CD14-positive monocyte (primary cell): Measurements from ENCODE around the gene ANKRD65. TPM values are rescaled to one million over a fixed set of nuclear protein-coding genes. Genes with fewer than 3 reads are reported as not detected.
A peak's percentile ranks its signal among the peaks of the same experiment; 100 is the strongest.

ENCODE experiments used
- DNase-seq, 3 donors: peaks; one replicate each; pipeline ENCODE4 v3.0.0-alpha.2; 2011 to 2022
- H2AFZ ChIP-seq: 2 replicates; pipeline ENCODE4 v1.6.0; 2012; ENCODE audit warnings: mild to moderate bottlenecking, low read depth, low read length, inconsistent platforms; ENCODE audit not compliant: insufficient read depth, poor library complexity, severe bottlenecking
- H3K27ac ChIP-seq, 2 donors: 1 replicate in 1 of 2; 2 replicates in 1 of 2; pipeline ENCODE4 v1.5.1; 2012 to 2013; ENCODE audit warnings: low read length in 2 of 2, control low read depth in 1 of 2, inconsistent platforms in 1 of 2, low read depth in 1 of 2, mild to moderate bottlenecking in 1 of 2
- H3K27me3 ChIP-seq, 2 donors: one replicate each; pipeline versions ENCODE4 v1.6.0 to v1.6.1; 2011 to 2013; ENCODE audit warnings: low read length in 2 of 2; ENCODE audit not compliant: control insufficient read depth in 2 of 2, insufficient read depth in 2 of 2
- H3K36me3 ChIP-seq, 2 donors: replicated peaks in 1 of 2; 1 replicate in 1 of 2; 2 replicates in 1 of 2; pipeline versions ENCODE4 v1.5.1 to v1.6.1; 2012 to 2013; ENCODE audit warnings: low read length in 2 of 2, control low read depth in 1 of 2, inconsistent platforms in 1 of 2, mild to moderate bottlenecking in 1 of 2; ENCODE audit not compliant: insufficient read depth in 2 of 2, control insufficient read depth in 1 of 2
- H3K4me1 ChIP-seq, 2 donors: 1 replicate in 1 of 2; 2 replicates in 1 of 2; pipeline versions ENCODE4 v1.5.1 to v1.6.1; 2012 to 2013; ENCODE audit warnings: low read length in 2 of 2, control low read depth in 1 of 2, inconsistent platforms in 1 of 2, mild to moderate bottlenecking in 1 of 2, moderate library complexity in 1 of 2; ENCODE audit not compliant: insufficient read depth in 2 of 2, control insufficient read depth in 1 of 2
- H3K4me2 ChIP-seq: replicated peaks from 2 replicates; pipeline ENCODE3; 2012; ENCODE audit warnings: low read length, moderate library complexity, mild to moderate bottlenecking; ENCODE audit not compliant: poor library complexity, severe bottlenecking; ENCODE audit errors: extremely low read depth
- H3K4me3 ChIP-seq, 3 experiments: fragments of 200-600 bp in 1 of 3; sonication (generic) in 1 of 3; replicated peaks in 1 of 3; 1 replicate in 2 of 3; 2 replicates in 1 of 3; pipeline ENCODE4 v1.5.1; 2011 to 2013; ENCODE audit warnings: low read length in 3 of 3, mild to moderate bottlenecking in 3 of 3, control low read depth in 2 of 3, low read depth in 2 of 3, inconsistent platforms in 1 of 3, moderate library complexity in 1 of 3
- H3K79me2 ChIP-seq: 2 replicates; pipeline ENCODE4 v1.6.0; 2012; ENCODE audit warnings: mild to moderate bottlenecking, control low read depth, inconsistent platforms, low read length, moderate library complexity; ENCODE audit not compliant: insufficient read depth
- H3K9ac ChIP-seq: 2 replicates; pipeline ENCODE4 v1.6.0; 2017; ENCODE audit warnings: low read length, mild to moderate bottlenecking; ENCODE audit not compliant: insufficient read depth, poor library complexity, severe bottlenecking
- H3K9me3 ChIP-seq, 2 donors: replicated peaks in 1 of 2; 1 replicate in 1 of 2; 2 replicates in 1 of 2; pipeline versions ENCODE4 v1.5.1 to v1.6.1; 2012 to 2013; ENCODE audit warnings: low read length in 2 of 2, control low read depth in 1 of 2; ENCODE audit not compliant: control insufficient read depth in 1 of 2, insufficient read depth in 1 of 2
- H4K20me1 ChIP-seq: 2 replicates; pipeline ENCODE4 v1.6.0; 2012; ENCODE audit warnings: mild to moderate bottlenecking, low read length, control low read depth, moderate library complexity; ENCODE audit not compliant: insufficient read depth
- H3K27ac Mint-ChIP-seq, 7 donors: one replicate each; pipeline ENCODE4 v1.8.0; 2020; ENCODE audit warnings: mild to moderate bottlenecking in 7 of 7, mixed read lengths in 7 of 7, moderate library complexity in 6 of 7, inconsistent platforms in 2 of 7
- H3K27me3 Mint-ChIP-seq, 3 donors: one replicate each; pipeline ENCODE4 v1.8.0; 2021 to 2022; ENCODE audit warnings: low read depth in 3 of 3, mild to moderate bottlenecking in 3 of 3, mixed read lengths in 3 of 3, moderate library complexity in 3 of 3, inconsistent platforms in 1 of 3
- H3K36me3 Mint-ChIP-seq, 2 donors: one replicate each; pipeline ENCODE4 v1.8.0; 2020; ENCODE audit warnings: mixed read lengths in 2 of 2, inconsistent platforms in 1 of 2, mild to moderate bottlenecking in 1 of 2
- H3K4me1 Mint-ChIP-seq: one replicate; pipeline ENCODE4 v1.8.0; 2020; ENCODE audit warnings: mild to moderate bottlenecking, mixed read lengths
- H3K4me3 Mint-ChIP-seq, 2 donors: one replicate each; pipeline ENCODE4 v1.8.0; 2020; ENCODE audit warnings: mild to moderate bottlenecking in 2 of 2, mixed read lengths in 2 of 2, moderate library complexity in 1 of 2
- H3K9me3 Mint-ChIP-seq, 7 donors: one replicate each; pipeline ENCODE4 v1.8.0; 2020 to 2022; ENCODE audit warnings: mixed read lengths in 7 of 7, mild to moderate bottlenecking in 6 of 7, moderate library complexity in 6 of 7, inconsistent platforms in 2 of 7
- WGBS: methylation state at CpG from one replicate; pipeline ENCODE4 v1.1.5; 2013; ENCODE audit warnings: missing lambda C conversion rate; ENCODE audit not compliant: insufficient coverage; 5-methylcytosine and 5-hydroxymethylcytosine counted together
- intact Hi-C, 2 donors: fragments of 100-400 bp; cut with micrococcal nuclease; formaldehyde crosslinking; loops; one replicate each; pipeline versions ENCODE4 v1.15.0 to v1.15.1; 2023
- polyA plus RNA-seq, 3 donors: library from polyadenylated mRNA; depleted of rRNA in 1 of 3; unstranded in 2 of 3; stranded (reverse) in 1 of 3; fragments of 300-500 nt in 2 of 3; fragments of >200 nt in 1 of 3; fragmentation: Illumina TruSeq in 2 of 3; gene quantifications; 1 replicate in 2 of 3; 2 replicates in 1 of 3; pipeline ENCODE4 v1.2.3, GENCODE V29; 2012 to 2021
- TF ChIP-seq, protein P1 (sequence below): fragments of 200-600 bp; IDR thresholded peaks from one replicate; pipeline ENCODE4 v1.8.0; 2022; ENCODE audit warnings: antibody characterized with exemption, mild to moderate bottlenecking

The ANKRD65 gene
- polyA plus RNA-seq, 3 donors = 0.04 TPM; not detected in 2

DNA sequence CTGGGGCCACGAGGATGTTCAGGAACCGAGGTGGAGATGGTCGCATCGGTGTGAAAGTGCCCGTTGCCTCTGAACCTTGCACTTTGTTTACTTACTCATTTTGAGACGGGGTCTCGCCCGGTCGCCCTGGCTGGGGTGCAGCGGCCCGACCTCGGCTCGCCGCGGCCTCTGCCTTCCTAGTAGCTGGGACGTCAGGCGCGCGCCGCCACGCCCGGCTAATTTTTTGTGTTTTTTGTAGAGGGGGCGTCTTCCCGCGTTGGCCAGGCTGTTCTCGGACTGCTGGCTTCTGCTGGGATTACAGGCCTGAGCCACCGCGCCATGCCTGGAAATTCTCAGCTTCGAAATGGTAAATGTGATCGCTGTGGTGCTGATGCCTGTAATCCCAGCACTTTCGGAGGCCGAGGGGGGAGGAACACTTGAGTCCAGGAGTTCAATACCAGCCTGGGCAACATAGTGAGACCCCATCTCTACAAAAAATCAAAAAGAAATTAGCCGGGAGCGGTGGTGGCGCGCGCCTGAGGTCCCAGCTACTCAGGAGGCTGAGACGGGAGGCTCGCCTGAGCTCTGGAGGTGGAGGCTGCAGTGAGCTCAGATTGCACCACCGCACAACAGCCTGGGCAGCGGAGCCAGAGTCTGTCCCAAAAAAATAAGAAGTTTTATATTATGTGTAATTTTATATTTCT lies 13.3 kb downstream of the ANKRD65 start:
- peaks cover 21% of the 10 kb centered on the region for H3K4me1 Mint-ChIP-seq
- H3K79me2 ChIP-seq = peaks cover 44% of the 10 kb centered on the region
- 8% methylated on average over 34 of the region's 41 CpGs for whole genome bisulfite sequencing

More for the DNA sequence above, 13.3 kb downstream of the ANKRD65 start:
- peaks cover 17 to 23% of the 10 kb centered on the region in 2 donors for H3K4me1 ChIP-seq
- Mint-ChIP-seq H3K27me3 (peaks cover 0 to 2% (median 0%) of the 10 kb centered on the region in 3 donors), H3K27ac (peak overlapping the region; percentile 35 to 84 (median 80)), H3K36me3 (peaks cover 26 to 40% of the 10 kb centered on the region in 2 donors), H3K4me3 (peak overlapping the region; percentile 84), H3K9me3 (peaks cover 9 to 22% (median 14%) of the 10 kb centered on the region in 7 donors)
- H3K9ac ChIP-seq = peak overlapping the region; percentile 96
- intact Hi-C loops = no loop called here
- H4K20me1 ChIP-seq = peaks cover 11% of the 10 kb centered on the region
- H3K4me2 ChIP-seq = peak overlapping the region; percentile 95
- peak overlapping the region; percentile 73 to 99 (median 73) for H3K4me3 ChIP-seq
- TF ChIP-seq, protein P1, sequence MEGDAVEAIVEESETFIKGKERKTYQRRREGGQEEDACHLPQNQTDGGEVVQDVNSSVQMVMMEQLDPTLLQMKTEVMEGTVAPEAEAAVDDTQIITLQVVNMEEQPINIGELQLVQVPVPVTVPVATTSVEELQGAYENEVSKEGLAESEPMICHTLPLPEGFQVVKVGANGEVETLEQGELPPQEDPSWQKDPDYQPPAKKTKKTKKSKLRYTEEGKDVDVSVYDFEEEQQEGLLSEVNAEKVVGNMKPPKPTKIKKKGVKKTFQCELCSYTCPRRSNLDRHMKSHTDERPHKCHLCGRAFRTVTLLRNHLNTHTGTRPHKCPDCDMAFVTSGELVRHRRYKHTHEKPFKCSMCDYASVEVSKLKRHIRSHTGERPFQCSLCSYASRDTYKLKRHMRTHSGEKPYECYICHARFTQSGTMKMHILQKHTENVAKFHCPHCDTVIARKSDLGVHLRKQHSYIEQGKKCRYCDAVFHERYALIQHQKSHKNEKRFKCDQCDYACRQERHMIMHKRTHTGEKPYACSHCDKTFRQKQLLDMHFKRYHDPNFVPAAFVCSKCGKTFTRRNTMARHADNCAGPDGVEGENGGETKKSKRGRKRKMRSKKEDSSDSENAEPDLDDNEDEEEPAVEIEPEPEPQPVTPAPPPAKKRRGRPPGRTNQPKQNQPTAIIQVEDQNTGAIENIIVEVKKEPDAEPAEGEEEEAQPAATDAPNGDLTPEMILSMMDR = no peak
- no peaks in the 10 kb centered on the region for H3K27me3 ChIP-seq
- DNase-seq = peak in 1 of 3 donors; percentile 16
- H3K9me3 ChIP-seq = peaks cover 10 to 14% of the 10 kb centered on the region in 2 donors
- H3K27ac ChIP-seq = peak overlapping the region; percentile 40 to 94
- H3K36me3 ChIP-seq = peaks cover 23 to 30% of the 10 kb centered on the region in 2 donors
- H2AFZ ChIP-seq = peak overlapping the region; percentile 88
